Skin epidermis (tissue), 12 donors: ENCODE measurements around the gene ULBP2.
"Not testable (repeated sequence)": the region's sequence is repeated elsewhere in the genome, so short reads cannot be mapped to it uniquely, and the experiment has no call there.

ENCODE experiments used
- H3K27ac ChIP-seq, 21 experiments: fragments of 200-600 bp; sonication (generic) in 11 of 21; one replicate each; pipeline ENCODE4 v1.5.0; 2020; ENCODE audit warnings: mild to moderate bottlenecking in 3 of 21, inconsistent platforms in 2 of 21, moderate library complexity in 2 of 21
- H3K4me3 ChIP-seq, 7 experiments: fragments of 200-600 bp; sonication (generic) in 2 of 7; one replicate each; pipeline ENCODE4 v1.5.0; 2020; ENCODE audit warnings: inconsistent platforms in 2 of 7, mild to moderate bottlenecking in 2 of 7, moderate library complexity in 1 of 7

Gene ULBP2

DNA sequence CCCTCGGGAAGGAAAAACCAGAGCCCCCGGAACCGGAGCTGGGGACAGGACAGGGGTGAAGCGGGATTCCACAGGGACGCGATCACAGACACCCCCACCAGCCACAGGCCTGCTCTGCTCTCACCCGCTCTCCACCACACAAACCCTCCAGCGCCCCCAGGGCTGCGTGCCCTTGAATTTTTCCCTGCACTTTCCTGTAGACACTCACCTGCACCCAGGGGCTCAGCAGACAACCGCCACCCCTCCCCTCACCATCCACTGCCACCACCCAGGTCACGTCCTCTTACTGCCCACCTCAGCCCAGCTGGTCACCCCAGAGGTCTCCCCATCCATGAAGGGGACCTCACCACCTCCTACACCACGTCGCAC, 631 bp downstream of the ULBP2 start:
- H3K4me3 ChIP-seq, result peak overlapping the region; percentile 44 to 55 (median 52)
- H3K27ac ChIP-seq, result peak overlapping the region in 2 of 21 experiments; percentile 41 to 44

DNA sequence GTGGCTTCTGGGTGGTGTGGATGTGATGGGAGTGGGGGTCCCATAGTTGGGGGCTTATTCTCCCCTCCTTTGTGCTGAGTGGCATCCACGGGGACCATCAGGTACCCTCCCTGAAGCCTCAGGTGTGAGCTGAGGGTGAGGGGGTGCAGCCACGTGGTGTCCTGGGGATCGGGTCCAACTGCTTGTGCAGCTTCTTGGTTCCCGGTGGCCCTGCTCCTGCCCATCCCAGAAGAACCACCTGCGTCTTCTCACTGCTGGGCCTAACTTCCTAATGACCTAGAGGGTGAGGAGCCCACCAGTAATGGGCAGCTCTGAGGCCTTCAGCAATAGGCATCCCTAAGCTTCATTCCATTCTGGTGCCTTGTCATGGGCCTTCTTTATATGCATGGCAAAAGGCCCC, 1.5 kb downstream of the ULBP2 start:
- H3K27ac ChIP-seq, H3K4me3 ChIP-seq: not testable (repeated sequence)

DNA sequence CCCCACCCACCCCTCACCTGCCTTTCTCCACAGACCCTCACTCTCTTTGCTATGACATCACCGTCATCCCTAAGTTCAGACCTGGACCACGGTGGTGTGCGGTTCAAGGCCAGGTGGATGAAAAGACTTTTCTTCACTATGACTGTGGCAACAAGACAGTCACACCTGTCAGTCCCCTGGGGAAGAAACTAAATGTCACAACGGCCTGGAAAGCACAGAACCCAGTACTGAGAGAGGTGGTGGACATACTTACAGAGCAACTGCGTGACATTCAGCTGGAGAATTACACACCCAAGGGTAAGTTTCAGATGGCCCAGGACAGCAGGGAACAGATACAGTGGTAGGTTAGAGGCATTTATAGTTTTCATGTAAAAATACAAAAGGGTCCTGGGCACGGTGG, 3.5 kb downstream of the ULBP2 start:
- not testable (repeated sequence) for H3K27ac ChIP-seq, H3K4me3 ChIP-seq

GRCh38 chr6:149946631-149947030, 4.8 kb downstream of the ULBP2 start:
- not testable (repeated sequence) for H3K4me3 ChIP-seq, H3K27ac ChIP-seq

DNA sequence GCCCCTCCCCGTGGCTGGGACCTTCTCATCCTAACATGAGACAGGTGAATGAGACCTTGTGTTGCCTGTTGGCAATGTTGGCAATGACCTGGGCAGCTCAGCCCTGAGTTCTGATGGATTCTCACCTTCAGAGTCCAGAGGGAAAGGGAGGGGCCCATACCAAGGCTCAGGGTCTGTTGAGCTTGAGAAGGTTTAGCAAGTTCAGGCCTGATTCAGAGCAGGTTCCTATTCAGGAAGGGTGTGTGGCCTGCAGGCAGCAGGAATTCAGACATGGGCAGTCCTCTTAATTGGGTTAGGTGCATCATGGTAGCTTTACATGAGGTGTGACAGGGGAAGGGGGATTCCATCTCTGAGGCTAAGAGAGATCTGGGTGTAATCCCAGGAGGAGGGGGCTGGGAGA, 5.7 kb downstream of the ULBP2 start:
- not testable (repeated sequence) for H3K4me3 ChIP-seq

GRCh38 chr6:149948011-149948410, 6.2 kb downstream of the ULBP2 start:
- no peak overlapping the region for H3K27ac ChIP-seq
- H3K4me3 ChIP-seq, result no peak overlapping the region

More for the DNA sequence above, 5.7 kb downstream of the ULBP2 start:
- H3K27ac ChIP-seq, result not testable (repeated sequence)

DNA sequence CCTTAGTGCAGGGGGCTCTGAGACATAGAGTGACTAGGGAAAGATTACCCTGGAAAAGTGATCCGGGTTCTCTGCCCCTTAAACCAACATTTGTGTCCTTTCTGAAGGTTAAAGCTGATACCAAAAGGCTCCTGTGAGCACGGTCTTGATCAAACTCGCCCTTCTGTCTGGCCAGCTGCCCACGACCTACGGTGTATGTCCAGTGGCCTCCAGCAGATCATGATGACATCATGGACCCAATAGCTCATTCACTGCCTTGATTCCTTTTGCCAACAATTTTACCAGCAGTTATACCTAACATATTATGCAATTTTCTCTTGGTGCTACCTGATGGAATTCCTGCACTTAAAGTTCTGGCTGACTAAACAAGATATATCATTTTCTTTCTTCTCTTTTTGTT, 6.8 kb downstream of the ULBP2 start:
- Histone ChIP-seq H3K4me3 (no peak overlapping the region), H3K27ac (no peak overlapping the region)

DNA sequence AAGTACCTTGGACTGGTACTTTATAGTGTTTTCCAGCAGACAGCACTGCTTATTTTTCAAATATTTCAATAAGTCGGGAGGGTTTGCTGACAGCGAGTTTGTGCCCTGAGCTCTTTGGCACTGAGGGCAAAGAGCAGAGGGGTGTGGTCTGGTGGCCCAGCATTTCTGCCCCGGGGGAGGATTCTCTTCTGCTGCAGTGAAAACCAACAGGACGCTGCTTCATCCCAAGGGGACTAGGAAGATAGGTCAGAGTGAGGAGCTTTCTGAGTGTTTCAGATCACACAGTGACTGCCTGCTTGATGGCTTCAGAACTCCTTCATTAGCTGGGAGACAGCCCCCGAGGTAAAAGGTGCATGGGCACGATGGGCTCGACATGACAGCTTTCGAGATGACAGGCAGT, 8.6 kb downstream of the ULBP2 start:
- H3K4me3 ChIP-seq, result no peak overlapping the region
- no peak overlapping the region for H3K27ac ChIP-seq

DNA sequence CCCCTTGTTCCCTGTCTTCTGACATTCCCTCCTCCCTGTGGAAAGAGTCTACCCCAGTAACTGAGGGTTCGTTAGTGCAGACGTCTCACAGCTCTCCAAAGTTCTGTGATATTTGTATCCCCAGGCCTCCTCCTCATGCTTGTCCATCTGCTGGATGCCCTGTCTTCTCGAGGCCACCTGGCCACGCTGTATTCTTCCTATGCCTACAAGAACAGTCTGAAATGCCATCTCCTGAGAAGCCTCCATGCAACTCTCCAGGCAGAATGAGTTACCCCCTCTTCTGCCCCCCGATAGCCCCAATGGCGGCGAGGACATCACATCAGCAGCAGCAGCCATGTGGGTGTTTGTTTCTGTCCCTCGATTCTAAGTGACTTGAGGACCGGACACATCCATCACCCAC, 9.3 kb downstream of the ULBP2 start:
- H3K27ac ChIP-seq, result no peak overlapping the region

GRCh38 chr6:149951626-149952025, 9.8 kb downstream of the ULBP2 start:
- no peak overlapping the region for H3K27ac ChIP-seq
- H3K4me3 ChIP-seq, result no peak overlapping the region

More for the DNA sequence above, 9.3 kb downstream of the ULBP2 start:
- H3K4me3 ChIP-seq, result no peak overlapping the region

GRCh38 chr6:149953390-149953789, 11.6 kb downstream of the ULBP2 start:
- H3K27ac ChIP-seq, H3K4me3 ChIP-seq: not testable (repeated sequence)

GRCh38 chr6:149953934-149954327, 12.1 kb downstream of the ULBP2 start:
- not testable (repeated sequence) for H3K4me3 ChIP-seq, H3K27ac ChIP-seq

DNA sequence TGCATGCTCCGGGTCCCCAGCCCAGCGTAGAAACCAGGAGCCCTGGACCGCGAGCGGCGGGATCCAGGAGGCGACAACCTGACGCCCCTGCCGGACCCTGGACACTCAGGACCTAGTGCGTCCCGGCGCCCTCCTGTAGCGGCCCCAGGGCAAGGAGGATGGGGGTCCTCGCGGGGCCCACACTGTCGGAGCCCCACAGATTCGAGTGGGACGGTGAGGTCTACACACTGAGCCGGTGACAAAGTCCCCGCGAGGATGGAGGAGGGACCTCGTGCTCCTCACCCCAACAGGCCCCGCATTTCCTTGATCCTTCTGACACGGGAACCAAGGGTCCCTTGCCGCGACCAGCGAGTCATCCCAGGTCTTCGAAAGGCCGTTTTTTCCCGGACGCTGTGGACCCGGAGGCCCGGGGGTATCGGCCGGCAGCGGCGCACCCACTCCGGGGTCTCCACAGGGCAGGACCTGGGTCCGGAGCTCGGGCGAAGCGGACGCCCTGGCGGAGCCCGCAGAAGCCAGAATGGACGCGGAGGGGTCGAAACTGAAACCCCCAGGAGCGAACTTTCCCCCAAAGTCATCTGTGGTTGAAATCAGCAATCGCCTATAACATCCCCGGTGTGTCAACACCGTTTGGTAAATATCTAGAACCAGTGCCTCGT, 12.6 kb downstream of the ULBP2 start:
- H3K4me3 ChIP-seq, H3K27ac ChIP-seq: not testable (repeated sequence)

DNA sequence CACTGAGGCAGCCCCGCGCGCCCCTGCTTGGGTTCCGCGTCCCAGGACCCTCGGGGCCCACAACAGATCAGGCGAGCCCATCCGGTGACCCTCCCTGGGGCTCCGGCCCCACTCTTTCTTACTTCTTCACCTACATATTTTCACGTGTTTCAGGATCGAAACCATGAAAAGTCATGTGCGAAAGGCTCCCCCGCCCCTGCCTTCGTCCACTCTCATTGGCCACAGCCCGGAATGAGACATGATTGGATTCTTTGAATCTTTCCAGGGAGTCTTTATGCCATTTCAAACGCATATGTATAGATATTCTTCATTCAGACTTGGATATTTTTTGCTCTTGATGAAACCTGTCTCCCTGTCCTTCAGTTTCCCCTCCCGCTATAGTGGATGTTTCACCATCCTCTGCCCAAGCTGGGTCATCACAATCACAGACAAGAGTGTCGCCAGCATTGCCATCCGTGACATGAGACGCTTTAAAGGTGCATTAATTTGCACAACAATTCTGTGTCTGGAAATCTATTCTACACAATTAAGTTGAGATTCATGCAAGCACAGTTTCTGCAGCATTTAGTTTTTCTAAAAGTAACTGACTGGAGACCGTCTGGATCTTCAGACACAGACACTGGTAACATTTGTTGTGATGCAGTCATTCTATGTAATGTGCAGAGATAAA, 13.3 kb downstream of the ULBP2 start:
- H3K4me3 ChIP-seq, H3K27ac ChIP-seq: not testable (repeated sequence)

GRCh38 chr6:149955654-149956317, 14.0 kb downstream of the ULBP2 start:
- H3K27ac ChIP-seq, H3K4me3 ChIP-seq: not testable (repeated sequence)

GRCh38 chr6:149958124-149958523, 16.3 kb downstream of the ULBP2 start:
- H3K27ac ChIP-seq, H3K4me3 ChIP-seq: not testable (repeated sequence)

- H3K4me3 ChIP-seq, H3K27ac ChIP-seq: not testable (repeated sequence)
These were observed 18.0 kb downstream of the ULBP2 start for GRCh38 chr6:149959806-149960205.

DNA sequence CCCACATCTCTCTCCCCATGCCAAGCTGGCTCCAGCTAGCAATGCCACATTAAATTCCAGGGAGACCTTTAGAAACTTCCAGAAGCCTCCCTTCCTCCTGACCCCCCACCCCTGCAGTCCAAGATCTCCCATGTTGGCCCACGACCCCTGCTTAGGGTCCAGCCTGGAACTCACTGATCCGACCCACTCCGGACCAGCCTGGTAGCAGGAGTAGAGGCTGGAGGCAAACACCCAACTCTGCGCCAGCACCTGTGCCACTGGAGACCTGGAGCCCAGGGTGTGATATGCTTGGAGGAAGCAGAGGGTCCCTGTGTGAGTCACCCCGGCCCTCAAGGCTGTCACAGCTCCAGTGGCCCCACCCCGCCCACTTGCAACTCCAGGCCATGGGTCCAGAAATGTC, 18.7 kb downstream of the ULBP2 start:
- no peak overlapping the region for H3K27ac ChIP-seq
- H3K4me3 ChIP-seq, result no peak overlapping the region

DNA sequence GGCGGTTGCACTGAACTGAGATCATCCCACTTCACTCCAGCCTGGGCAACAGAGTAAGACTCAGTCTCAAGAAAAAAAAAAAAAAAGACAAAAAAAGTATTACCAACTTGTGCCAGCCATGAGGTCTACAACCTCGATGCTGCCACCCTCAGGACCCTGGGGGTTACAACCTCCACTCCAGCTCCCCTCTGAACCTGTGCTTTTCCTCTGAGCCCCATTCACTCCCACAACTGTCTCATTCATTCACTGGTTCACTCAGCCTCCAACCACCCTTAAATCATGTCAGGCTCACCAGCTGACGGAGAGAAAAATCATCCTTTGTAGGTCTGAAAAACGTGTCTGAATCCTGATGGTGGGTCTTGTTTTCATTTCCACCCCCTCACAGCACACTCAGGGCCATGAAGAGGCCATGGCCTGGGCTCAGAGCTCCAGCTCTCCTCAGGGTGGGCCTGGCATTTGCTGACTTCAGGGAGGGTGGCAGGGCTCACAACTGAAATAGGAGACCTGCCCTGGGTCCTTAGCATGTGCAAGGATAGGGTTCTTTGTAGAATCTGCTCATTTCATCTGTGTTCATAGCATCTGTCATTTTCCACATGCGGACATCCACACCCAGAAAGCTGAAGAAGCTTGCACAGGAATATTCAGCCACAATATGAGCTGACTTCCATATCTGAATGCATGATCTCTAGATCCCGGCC, 20.1 kb downstream of the ULBP2 start:
- Histone ChIP-seq H3K27ac (no peak overlapping the region), H3K4me3 (no peak overlapping the region)

DNA sequence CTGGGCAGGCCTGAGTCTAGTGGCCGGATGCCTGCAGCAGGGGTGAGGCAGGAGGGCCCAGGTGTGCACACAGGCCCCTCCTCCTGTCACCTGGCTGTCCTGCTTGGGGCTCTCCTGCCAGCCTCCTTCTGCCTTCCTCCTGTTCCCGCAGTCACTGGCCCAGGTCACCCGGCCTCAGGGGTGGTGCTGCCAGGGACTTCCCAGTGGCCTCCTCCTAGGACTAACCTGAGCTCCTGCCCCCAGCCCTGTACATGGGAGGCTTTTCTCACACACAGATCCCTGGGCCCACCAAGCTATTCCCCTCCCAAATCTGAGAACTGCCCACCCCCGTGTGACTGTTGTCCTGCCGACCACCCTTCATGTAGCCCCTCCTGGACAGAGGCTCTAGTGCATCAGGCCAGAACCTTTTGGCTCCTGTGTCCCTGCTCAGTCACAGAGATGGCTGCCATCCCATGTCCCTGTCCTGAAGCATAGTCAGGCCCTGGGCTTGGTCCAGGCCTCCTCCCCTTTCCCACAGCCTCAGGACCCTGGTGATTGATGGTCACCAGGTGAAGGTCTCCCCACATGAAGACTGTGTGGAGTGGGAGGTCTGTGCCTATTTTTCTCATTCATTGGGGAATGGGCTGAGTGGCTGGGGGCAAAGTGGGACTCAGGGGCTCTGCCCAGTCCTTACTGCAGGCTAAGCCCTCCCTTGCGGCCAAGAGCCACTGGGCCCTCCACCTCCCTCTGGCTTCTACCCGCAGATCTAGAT, 20.8 kb downstream of the ULBP2 start:
- H3K27ac ChIP-seq, result no peak overlapping the region
- peak overlapping the region in 1 of 7 experiments; percentile 33 for H3K4me3 ChIP-seq
